HG03045 (cell line): Measurements from ENCODE around the gene FNDC5.
"Not testable (repeated sequence)": the region's sequence is repeated elsewhere in the genome, so short reads cannot be mapped to it uniquely, and the experiment has no call there.

ENCODE experiments used
- ATAC-seq: cut with Tn5 transposase; IDR thresholded peaks from one replicate; pipeline ENCODE4 v1.9.1; 2021; ENCODE audit warnings: mild to moderate bottlenecking, moderate library complexity; ENCODE audit not compliant: unreplicated experiment

Gene FNDC5

DNA sequence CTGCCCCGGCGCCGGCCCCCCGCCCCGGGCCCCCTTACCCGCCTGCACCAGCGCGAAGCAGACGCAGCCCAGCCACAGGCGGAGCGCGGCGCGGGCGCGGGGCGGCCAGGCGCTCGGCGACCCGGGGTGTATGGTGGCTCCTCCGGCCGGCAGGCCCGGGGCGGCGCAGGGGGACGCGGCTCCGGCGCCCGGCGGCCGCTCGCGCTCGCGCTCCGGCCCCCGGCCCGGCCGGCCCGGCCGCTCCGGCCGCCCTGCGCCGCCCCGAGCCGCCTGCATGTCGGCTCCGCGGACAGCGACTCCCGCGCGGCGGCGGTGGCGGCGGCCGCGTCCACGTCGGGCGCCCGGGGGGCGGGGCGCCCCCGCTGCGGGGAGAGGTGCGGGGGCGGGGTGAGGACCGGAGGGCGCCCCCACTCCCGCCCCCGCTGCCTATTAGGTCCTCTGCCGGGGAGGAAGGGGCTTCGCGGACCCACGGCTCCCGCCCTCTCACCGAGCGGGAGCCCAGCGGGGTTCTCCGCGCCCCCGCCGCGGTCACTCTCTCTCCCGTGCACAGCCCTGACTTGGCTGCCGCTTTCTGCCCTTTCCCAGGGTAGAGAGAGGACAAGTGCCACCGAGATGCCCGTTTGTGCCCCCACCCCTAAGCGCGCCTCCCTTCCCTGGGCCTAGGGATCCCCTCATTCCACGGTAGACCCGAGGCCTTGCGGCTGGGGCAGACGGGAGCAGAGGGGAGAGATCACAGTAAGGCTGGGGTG is at the start of gene FNDC5:
TSS of gene FNDC5 (minus strand) at position 298 of the 749 bp plus-strand sequence.
- no peak for ATAC-seq

DNA sequence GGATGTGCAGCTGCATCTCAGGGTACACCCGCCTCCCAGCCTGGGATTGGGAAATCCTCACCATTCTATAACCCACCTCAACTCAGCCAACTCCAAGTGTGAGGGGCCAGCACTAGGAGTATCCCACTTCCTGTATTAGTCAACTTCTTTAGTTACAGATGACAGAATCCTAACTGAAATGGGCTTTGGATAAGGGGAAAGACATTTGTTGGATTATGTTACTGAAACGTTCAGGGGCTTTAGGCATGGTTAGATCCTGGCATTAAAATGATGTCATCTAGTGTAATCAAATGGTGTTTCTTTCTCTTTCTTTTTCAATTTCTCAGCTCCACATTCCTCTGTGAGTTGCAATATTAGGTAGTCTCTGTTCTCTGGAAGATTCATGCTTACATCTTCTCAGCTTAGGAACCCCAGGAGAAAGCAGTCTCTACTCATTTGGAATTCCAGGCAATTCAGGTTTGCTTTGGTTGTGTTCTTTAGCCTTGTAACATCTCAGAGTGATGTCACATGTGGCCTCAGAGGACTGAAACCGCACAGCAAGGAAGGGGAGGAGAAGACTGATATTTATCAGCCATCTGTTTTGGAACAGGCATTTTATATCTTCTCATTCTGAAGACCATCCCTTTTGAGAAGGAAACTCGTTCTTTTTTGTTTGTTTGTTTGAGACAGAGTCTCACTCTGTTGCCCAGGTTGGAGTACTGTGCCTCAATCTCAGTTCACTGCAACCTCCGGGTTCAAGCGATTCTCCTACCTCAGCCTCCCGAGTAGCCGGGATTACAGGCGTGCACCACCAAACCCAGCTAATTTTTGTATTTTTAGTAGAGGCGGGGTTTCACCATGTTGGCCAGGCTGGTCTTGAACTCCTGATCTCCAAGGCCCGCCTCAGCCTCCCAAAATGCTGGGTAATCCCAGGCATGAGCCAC is 49.4 kb upstream of the FNDC5 start:
- no peak for ATAC-seq

DNA sequence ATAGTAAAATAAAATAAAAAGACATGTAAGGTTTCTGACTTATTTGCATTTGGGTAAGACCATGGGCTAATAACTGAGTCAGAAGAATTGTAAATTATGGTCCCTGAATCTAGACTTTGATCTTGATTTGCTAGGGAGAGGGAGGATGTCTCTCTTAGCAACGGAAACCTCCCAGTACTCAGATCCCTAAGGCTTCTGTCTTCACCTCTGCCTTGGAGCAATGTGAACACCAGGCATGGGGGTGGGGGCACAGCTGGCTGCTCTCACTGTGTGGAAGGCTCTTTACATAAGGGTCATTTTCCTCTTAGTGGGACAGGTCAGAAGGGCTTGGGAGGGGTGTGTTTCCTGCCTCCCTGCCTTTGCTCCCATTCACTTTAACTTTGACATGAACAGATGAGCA is 47.5 kb upstream of the FNDC5 start:
- ATAC-seq: no peak

DNA sequence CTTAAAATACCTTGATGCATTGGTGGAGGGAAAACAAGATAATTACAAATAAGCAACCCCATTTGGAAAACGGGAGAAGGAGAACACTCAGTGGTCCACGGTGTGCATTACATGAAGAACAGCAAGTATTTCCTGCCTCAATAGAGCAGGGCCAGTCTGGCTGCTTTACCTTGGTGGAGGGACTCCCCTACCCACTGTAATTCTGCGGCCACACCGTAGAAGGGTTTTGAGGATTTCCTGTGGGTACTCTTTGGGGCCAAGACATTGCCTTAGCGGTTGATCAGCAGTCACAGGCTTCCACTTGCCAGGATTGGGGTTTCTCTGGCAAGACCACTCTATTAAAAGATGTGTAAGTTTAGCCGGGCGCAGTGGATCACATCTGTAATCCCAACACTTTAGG is 46.8 kb upstream of the FNDC5 start:
- ATAC-seq: no peak

DNA sequence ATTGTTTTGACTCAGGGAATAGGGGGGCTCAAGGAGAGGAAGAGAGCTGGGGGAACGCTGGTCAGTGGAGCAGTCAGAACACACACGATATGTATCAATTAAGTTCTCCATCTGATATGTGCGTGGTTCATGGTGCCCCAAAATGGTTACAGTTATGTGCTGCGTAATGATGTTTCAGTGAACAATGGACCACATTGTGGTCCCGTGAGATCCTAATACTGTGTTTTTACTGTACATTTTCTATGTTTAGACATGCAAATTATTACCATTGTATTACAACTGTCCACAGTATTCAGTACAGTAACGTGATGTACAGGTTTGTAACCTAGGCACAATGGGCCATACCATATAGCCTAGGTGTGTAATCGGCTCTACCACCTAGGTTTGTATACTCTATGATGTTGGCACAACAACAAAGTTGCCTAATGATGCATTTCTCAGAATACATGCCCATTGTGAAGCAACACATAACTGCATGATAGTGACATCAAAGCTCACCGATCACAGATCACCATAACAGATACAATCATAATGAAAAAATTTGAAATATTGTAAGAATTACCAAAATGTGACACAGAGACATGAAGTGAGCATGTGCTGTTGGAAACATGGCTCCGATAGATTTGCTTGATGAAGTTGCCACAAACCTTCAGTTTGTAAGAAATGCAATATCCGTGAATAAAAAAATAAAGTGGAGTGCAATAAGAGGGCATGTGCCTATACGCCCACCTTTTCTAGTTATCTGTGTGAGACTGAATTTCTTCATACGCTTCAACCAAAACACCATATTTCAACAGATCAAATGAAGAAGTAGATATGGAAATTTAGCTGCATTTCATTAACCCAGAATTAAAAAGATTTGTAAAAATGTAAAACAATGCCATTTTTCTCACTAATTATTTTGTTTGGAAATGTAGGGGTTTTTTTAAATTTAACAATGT is 45.3 kb upstream of the FNDC5 start:
- ATAC-seq: no peak

DNA sequence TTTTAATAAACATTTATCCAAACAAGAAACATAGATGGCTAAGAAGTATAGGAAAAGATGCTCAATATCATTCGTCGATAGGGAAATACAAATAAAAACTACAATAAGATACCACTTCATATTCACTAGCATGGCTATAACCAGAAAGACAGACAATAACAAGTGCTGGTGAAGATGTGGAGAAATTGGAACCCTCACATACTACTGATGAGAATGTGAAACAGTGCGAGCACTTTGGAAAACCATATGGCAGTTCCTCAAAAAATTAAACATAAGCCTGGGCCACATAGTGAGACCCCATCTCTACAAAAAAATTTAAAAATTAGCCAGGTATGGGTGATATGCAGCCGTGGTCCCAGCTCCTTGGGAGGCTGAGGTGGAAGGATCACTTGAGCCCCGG is 39.6 kb upstream of the FNDC5 start:
- no peak for ATAC-seq

DNA sequence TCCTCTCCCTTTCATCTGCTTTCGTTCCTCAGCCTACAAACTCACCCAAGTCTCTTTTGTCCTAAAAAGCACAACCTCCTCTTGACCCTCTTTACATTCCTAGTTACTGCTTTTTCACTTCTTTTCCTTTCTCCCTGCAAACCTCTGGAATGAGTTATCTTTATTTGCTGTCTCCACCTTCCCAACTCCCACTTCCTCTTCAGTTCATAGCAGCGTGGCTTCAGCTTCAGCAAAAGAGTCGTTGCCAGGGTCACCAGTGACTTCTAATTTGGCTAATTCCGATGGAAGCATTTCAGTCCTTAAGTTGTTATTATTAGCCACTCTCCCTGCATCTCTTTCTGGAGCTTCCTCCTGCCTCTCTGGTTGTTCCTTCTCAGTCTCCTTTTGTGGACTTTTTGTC is 36.7 kb upstream of the FNDC5 start:
- ATAC-seq: no peak

DNA sequence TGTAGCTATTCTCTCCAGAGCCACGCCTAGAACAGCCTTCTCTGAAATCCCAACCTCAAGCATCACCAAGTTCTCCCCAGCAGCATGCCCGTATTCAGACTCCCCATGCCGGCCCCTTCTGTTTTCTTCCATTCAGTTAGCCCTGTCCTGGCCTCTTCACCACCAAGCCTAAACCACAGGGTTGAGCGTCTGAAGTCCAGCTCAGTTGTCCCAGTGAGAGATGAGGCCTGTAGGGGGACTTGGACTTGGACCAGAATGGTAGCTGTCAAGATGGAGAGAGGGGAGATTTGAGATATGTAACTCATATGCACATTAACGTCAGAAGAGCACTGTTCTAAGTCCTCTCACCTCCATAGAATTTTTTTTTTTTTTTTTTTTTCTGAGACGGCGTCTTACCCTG is 35.9 kb upstream of the FNDC5 start:
- ATAC-seq: no peak

DNA sequence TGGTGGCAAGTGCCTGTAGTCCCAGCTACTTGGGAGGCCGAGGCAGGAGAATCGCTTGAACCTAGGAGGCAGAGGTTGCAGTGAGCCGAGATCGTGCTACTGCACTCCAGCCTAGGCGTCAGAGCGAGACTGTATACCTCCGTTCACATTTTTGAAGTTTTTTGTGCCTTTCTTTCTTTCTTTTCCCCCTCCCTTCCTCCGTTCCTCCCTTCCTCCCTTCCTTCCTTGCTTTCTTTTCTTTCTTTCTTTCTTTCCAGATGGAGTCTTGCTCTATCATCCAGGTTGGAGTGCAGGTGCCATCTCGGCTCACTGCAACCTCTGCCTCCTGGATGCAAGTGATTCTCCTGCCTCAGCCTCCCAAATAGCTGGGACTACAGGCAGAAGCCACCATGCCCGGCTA is 34.9 kb upstream of the FNDC5 start:
- not testable (repeated sequence) for ATAC-seq

DNA sequence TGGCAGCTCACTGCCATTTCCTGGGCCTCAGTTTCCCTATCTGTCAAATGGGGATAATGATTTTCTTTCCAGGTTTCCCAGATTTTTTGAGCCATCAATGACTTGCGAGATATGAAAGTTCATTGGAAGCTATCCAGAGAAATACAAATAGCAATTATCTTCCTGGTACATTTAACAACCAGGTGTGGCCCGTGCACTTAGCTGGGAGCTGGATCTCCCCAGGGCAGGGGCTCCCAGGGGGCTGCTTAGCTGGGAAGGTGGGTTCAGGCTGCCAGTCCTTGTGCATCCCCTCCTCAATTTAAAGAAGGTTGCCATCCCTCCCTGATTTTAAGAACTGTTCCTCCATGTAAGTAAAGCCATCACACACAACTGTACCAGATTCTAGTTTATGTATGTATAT is 34.1 kb upstream of the FNDC5 start:
- ATAC-seq: no peak

DNA sequence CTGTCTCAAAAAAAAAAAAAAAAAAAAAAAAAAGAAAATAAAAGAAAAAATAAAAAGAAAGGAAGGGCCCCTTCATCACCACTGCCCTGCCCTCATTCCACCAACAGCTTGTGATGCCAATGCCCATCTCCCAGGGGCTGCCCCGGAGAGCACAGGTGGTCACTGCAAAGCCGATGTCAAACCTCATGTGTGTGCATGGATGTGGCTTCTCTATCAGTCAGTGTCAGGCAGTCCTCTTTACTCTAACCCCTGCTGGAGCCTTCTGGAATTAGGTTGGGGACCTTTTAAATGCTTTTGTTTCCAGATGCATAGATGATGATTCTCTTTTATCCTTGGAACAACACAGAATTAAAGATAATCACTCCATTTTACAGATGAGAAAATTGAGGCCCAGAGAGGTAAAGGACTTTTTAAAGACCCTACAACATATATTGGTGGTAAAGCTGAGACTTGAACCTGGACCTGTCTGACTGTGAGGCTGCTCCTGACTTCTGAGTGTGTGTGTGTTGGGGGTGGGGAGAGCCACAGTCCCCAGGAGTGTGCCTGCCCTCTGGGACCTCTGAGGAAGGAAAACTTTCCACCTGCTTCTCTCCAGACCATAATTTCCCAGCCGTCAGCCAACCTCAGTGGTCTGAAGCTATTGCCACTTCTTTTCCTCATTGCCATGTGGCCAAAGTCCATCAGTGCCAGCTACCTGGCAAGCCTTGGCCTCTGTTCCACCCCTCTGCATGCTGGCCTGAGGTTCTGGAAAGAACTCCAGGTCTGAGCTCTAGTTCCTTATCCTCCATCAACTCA is 33.5 kb upstream of the FNDC5 start:
- ATAC-seq: no peak

DNA sequence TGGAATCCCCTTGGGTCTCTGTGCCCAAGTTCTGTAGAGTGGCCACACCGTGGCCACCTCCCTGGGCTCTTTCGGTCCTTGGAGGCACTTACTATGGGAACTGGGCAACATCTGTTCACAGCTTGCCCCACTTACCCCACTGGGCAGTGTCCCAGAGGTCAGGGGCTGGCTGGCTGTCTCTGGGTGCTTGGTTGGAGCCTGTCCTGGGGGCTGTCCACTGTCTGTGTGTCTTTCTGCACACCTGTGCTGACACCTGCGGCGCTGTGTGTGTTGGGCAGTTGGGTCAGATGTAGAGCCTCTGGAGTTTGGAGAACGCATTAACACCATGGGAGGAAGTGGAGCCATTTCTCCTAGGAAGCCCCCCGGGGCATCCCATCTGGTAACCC is 31.8 kb upstream of the FNDC5 start:
- no peak for ATAC-seq

DNA sequence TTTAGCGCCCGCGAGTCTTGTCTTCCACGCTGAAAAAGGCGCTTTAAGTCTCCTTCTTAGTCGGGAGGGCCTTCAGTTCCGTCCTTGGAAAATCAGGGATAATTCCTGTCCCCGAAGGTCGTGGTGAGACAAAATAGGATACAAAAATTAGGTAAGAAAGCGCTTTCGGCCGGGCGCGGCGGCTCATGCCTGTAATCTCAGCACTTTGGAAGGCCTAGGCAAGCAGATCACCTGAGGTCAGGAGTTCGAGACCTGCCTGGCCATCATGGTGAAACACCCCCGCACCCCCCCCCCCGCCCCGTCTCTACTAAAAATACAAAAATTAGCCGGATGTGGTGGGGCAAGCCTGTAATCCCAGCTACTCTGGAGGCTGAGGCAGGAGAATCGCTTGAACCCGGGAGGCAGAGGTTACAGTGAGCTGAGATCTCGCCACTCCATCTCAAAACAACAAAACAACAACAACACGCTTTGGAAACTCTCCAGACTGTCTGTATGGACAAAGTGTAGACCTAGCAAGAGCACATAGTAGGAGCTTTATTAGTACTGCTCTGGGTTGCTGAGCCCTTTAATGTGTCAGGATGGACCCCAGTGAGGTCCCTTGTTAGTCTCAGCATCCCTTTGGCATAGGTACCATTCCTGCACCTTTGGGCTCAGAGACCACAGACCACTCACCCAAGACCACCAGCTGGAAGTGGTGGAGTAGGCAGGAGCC is 31.3 kb upstream of the FNDC5 start:
- ATAC-seq: no peak

DNA sequence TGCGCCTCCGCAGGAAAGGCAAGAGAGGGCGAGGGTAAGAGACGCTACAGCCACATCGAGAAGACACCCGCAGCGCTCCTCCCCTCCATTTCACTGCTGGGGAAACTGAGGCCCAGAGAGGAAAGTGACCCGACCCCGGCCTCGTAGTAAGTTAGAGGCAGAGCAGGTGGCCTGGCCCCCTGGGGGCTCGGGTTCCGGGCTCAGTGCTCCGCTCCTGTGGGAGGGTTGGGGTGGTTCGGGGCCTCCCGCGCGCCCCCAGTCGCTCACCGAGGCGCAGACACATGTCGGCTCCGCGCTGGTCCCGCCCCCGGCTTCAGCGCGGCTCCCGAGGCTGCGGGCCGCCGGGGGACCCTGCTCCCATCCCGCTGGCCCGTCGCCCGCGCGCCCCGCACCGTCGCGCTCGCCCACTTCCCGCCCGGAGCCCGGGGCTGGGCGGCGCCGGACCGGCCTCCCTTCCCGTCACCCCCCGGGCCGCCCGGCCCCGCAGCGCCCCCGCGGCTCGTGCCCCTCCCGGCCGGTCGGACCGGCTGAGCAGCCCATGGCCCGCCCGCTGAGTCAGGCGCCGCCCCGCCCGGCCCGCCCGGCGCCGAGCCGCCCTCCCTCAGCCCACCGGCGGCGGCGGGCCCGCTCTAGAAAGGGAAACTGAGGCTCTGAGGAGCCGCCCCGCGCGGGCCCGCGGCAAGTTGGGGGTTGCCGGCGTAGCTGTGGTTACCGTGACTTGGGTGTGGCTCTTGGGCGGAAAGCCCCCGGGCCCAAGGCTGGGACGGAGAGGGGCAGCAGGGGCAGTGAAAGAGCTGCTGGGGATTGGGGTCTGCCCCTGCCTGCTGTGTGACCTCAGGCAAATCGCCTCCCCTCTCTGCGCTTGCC is 30.5 kb upstream of the FNDC5 start, which contains the start of gene TMEM54:
TSS of gene TMEM54 (minus strand) at position 434 of the 867 bp plus-strand sequence. CDS start at position 283, 151 bp downstream.
- ATAC-seq: no peak

DNA sequence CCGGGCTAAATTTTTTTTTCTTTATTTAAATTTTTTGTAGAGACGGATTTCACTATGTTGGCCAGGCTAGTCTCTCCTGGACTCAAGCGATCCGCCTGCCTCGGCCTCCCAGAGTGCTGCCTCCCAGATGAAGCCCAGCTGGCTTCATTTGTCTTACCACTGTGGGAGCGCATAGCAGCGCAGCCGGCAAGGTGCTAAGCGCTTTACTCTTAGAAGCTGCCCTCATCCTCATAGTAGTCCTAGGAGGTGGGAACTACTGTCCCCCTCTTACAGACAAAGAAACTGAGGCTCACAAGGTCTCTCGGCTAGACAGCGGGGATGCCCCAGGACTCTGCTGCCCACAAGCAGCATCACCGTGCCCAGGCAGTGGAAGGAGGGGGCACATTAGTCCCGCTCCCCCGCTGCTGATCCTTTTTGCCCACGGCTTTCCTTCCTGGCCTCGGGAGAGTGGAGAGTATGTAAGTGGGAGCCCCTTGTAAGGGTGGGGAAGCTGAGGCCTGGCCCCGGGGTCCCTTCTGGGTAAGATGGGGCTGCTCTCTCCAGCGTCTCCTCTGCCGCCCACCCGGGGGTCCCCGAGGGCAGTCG is 29.8 kb upstream of the FNDC5 start:
- no peak for ATAC-seq

DNA sequence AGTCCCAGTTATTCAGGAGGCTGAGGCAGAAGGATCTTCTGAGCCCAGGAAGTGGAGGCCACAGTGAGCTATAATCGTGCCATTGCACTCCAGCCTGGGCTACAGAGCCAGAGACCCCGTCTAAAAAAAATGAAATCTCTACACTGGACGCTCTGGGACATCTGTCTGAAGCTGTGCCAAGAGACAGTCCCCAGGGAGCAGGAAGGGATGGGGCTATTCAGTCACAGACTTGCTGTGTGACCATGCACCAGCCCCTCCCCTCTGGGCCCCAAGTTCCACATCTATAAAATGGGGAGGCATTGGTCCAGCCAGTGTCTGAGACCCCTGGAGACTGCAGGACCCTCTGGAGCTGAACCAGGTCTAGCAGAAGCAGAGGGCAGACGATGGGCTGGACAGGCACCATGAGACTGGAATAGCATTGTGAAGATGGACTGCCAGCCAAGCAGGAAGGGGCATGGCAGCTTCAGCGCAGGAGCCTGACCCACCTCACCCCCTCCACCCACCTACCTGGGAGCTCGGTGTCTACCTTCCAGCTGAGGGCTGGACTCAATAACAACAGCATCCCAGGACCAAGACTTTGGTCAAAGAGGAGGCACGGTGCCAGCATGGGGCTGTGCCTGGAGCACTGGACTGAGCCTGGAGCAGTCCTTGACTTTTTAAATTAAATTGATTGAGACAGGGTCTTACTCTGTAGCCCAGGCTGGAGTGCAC is 29.0 kb upstream of the FNDC5 start:
- ATAC-seq: no peak

DNA sequence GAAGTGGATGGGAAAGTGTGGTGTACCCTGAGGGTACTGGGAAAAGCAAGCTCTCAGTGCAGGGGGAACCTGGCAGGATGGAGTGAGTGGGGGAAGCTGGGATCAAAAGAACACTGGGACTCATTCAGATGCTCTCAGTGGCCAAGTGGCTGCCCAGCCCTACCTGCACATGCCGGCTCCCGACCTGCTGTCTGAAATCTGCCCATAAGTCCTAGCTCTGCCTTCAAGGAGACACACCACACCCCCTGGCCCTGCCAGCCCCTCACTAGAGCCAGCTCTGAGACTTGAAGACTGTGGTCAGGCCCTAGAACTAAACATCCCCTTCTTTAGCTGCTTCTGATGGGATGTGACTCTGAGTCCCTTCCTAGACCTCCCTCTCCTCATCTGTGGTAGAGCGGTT is 28.2 kb upstream of the FNDC5 start:
- no peak for ATAC-seq

DNA sequence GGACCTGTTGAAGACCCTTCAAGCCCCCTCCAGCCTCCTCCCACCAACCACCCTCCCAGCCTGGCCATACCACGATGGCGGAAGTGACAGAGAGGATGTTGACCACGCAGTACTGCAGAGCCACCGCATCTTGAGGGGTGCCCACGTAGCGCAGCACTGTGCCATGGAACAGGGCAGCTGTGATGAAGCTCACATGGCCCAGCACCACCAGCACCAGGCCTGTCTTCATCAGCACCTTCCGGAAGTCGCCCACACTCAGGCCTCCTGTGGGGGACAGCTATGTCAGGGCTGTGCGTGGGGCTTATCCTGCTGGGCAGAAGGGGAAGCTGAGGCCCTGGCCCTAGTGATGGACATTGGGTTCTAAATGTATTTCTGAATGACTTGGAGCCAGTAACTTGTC is 27.3 kb upstream of the FNDC5 start:
- ATAC-seq: no peak
